NCI-H187 treated with DMSO at 0.1 percent for 48 hours (cell line): ENCODE results near the gene TMEM250.

ENCODE experiments used
- DNase-seq: peaks from one replicate; lab custom pipeline; 2025; lab: John Stamatoyannopoulos, UW

TMEM250 gene

GRCh38 chr9:136131629-136132511 lies 13.2 kb upstream of the TMEM250 start:
- no peak for DNase-seq

GRCh38 chr9:136129176-136129575 lies 10.5 kb upstream of the TMEM250 start:
- no peak for DNase-seq

GRCh38 chr9:136128436-136128835 lies 9.8 kb upstream of the TMEM250 start:
- DNase-seq, result no peak

DNA sequence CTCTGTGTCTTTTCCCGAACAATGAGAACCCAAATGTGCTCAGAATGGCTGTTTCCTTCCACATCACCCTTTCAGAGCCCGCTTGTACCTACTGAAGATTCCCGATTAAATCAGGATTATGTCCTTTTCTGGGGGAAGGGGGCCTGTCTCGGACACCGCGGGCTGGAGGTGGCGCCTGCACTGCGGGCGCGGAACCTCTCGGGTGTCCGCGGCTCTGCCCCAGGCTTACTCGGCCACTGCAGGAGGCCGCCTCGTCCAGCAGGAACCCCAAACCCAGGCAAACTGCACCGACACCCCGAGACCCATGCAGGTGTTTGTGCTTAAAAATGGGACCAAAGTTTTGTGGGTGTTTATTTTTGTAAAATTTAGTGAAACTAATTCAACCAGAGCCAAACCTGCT lies 8.6 kb upstream of the TMEM250 start:
- DNase-seq, result no peak

DNA sequence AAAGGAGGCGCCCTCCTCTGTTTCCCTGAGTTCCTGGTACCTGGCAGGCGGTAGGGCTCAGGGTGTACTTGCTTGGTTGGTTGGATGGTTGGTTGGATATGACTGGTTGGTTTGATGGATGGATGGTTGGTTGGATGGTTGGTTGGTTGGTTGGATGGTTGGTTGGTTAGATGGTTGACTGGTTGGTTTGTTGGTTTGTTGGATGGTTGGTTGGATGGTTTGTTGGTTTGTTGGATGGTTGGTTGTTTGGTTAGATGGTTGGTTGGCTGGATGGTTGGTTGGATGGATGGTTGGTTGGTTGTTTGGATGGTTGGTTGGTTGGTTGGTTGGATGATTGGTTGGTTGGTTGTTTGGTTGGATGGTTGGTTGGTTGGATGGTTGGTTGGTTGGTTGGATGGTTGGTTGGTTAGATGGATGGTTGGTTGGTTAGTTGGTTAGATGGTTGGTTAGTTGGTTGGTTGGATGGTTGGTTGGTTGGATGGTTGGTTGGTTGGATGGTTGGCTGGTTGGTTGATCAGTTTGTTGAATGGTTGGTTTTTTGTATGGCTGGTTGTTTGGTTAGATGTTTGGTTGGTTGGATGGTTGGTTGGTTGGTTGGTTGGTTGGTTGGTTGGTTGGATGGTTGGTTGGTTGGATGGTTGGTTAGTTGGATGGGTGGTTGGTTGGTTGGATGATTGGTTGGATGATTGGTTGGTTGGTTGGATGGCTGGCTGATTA lies 6.5 kb upstream of the TMEM250 start:
- no peak for DNase-seq

- DNase-seq, result no peak
These were observed 4.0 kb upstream of the TMEM250 start for GRCh38 chr9:136122425-136123383.

DNA sequence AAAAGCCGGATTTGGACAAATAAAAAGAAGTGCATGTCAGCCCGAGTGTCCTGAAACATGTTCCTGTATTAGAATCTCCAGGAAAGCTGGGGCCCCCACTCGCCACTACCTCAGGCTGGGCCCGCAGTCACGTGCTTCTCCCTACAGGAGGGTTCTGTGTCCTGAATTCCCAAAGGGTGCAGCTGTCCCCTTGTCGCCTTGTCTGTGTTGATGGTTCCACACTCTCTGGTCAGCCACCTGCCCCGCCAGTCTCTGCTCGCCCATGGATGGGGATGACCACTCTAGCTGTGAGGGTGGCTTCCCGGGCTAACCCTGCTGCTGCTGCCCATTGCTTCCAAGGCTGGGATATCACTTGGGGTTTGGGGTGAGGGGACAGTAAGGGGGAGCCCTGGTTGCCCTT lies 3.1 kb upstream of the TMEM250 start:
- DNase-seq, result no peak

- no peak for DNase-seq
These were observed 1.8 kb upstream of the TMEM250 start for GRCh38 chr9:136120438-136120844.

- DNase-seq, result no peak
These were observed 1.3 kb upstream of the TMEM250 start for GRCh38 chr9:136119883-136120393.

GRCh38 chr9:136119061-136119882 lies 597 bp upstream of the TMEM250 start:
- DNase-seq, result no peak

- no peak for DNase-seq
These were observed 757 bp downstream of the TMEM250 start for GRCh38 chr9:136117916-136118319.

- no peak for DNase-seq
These were observed 1.3 kb downstream of the TMEM250 start for GRCh38 chr9:136117291-136117915.

- no peak for DNase-seq
These were observed 2.1 kb downstream of the TMEM250 start for GRCh38 chr9:136116360-136117098.

DNA sequence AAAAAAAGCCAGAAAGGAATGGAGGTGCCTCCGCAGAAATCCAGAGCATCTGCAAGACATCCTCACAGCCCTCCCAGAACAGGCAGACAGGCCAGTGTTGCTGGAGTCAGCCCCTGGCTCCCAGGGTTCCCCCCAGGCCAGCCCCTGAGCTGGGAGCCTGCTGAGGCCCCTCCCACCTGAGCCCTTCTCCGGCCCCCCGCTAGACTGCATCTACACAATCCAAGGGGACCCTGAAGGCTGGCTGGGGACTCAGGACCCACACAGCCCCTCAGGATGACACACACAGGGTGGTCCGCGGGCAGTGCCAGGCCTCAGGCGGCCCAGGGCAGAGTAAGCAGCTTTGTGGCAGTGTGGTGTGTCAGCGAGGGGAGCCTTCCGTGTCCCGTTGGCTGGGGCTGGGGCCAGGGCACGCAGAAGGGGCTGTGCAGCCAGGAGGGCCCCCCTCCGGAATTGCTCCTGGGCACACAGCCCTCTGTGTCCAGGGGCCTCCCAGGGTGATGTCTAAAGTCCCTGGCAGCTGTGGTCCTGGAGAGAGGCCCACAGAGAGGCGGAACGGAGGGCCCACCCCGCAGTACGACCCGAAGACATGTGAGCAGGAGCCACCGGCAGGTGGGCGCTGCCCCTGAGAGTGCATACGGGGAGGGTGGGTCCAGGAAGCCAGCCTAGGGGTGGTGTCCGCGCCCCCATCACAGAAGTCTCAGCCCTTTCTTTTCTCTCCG lies 2.9 kb downstream of the TMEM250 start:
- DNase-seq, result no peak

GRCh38 chr9:136115206-136115605 lies 3.5 kb downstream of the TMEM250 start:
- no peak for DNase-seq

- DNase-seq, result no peak
These were observed 4.1 kb downstream of the TMEM250 start for GRCh38 chr9:136114610-136115009.

DNA sequence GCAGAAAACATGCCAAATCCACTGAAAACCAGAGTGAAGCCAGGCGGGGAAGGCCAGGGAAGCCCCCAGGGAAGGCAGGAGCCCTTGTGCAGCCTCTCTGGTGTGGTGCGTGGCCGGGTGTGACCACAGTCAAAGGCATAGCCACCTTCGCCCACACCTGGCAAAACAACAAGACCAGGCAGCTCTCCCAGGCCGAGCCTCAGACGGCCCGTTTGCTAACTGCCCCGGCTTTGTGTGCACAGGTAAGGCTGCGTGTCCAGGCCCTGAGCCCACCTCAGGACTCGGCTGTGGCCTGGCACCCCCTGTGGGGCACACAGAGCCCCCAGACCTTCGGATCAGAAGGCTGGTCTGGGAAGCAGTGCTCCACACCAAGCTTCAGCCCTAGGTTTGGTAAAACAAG lies 6.1 kb downstream of the TMEM250 start:
- DNase-seq, result no peak

- DNase-seq, result no peak
These were observed 6.8 kb downstream of the TMEM250 start for GRCh38 chr9:136111910-136112309.

GRCh38 chr9:136111190-136111589 lies 7.5 kb downstream of the TMEM250 start:
- DNase-seq, result no peak
